ENCODE measurements around the gene ADRB1.
A peak's percentile ranks its signal among the peaks of the same experiment; 100 is the strongest.

The ADRB1 gene

DNA sequence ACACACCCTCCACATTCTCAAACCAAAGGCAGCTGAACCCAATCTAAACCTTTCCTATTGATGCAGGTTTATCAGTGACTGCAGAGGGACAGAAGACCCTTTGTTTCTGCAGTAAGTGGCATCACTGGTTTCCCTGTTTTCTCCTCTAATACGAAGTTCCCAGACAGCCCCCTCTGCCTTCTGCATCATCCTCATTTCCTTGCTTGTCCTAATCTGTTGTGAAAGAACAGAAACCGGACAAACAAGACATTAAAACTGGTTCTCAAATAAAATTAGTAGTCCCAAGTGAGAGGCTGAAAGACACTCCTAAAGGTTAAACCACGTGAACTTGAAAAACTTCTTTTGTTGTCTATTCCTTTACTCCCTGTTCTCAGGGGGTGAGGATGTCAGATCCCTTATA lies 10.1 kb upstream of the ADRB1 start:
- Mint-ChIP-seq H3K9me3 (no peaks in the 10 kb centered on the region), H3K4me1 (ENCODE audit: low read depth) (peaks cover 3% of the 10 kb centered on the region), H3K27me3 (ENCODE audit: low read depth) (peaks cover 65% of the 10 kb centered on the region), H3K4me3 (no peak overlapping the region), H3K27ac (no peak overlapping the region), H3K36me3 (ENCODE audit: low read depth) (no peaks in the 10 kb centered on the region)

DNA sequence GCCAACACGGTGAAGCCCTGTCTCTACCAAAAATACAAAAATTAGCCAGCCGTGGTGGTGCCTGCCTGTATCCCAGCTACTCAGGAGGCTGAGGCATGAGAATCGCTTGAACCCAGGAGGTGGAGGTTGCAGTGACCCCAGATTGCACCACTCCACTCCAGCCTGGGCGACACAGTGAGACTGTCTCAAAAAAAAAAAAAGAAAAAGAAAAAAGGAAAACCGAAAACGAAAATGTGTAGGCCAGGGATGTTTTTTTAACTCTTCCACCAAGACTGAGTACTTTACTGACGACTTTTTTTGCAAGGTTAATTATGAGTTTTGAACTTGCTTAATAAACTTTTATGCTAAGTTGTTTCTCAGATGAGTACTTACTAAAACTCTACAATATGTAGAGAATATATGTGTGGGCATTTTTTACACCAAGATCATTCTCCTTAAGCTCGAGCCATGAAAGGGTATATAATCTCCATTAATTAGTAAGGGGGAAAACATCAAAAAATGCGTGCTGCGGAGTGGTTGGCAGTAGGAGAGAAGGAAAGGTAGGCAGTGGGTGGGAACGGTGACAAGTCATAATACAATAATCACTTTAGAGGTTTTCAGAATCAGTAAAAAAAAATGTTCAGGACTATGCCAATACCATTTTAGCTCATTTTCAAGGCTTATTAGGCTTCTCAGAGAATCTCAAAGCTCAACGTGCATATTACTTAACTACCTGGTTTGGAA lies 8.6 kb upstream of the ADRB1 start:
- Mint-ChIP-seq H3K27ac (no peak overlapping the region), H3K4me1 (ENCODE audit: low read depth) (no peaks in the 10 kb centered on the region), H3K4me3 (no peak overlapping the region), H3K9me3 (no peaks in the 10 kb centered on the region), H3K36me3 (ENCODE audit: low read depth) (no peaks in the 10 kb centered on the region), H3K27me3 (ENCODE audit: low read depth) (peaks cover 66% of the 10 kb centered on the region)

DNA sequence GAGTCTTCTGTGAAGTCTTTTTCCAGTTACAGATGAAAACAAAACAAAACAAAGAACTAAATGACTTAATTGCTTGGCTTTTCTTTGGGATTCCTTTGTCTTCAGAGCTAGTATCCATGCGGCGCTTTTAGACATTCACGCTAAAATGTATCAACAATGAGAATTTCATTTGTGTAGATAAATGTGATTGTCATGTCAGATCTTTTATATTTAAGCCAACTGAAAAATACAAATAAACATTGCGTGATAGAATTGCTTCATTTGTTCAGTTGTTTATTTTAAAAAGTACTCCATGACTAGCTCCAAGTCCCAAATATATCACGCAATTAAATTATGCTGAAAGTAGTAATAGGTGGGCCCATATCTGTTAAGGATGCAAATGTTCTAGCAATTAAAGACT lies 7.9 kb upstream of the ADRB1 start:
- H3K9me3 Mint-ChIP-seq = no peaks in the 10 kb centered on the region
- no peaks in the 10 kb centered on the region for H3K4me1 Mint-ChIP-seq (ENCODE audit: low read depth)
- peaks cover 69% of the 10 kb centered on the region for H3K27me3 Mint-ChIP-seq (ENCODE audit: low read depth)
- H3K4me3 Mint-ChIP-seq = no peak overlapping the region
- no peak overlapping the region for H3K27ac Mint-ChIP-seq
- no peaks in the 10 kb centered on the region for H3K36me3 Mint-ChIP-seq (ENCODE audit: low read depth)

DNA sequence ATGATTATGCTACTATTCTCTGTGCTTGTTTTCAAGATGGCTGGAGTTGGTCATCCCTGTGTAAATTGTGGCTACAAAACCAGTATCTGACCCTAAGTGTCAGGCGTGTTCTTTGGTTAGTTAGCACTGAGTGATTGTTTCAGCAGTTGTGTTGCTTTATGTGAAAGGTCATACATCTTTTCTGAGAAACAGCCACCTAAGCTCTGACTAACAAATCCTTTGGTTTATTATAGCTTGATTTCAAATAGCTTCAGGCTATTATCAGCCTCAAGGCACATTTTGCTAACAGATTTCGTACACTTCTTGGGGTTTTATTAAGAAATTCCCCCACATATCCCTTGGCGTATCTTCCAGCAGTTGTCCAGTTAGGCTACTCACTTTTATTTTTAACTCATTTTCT lies 4.8 kb upstream of the ADRB1 start:
- H3K4me1 Mint-ChIP-seq (ENCODE audit: low read depth) = peaks cover 6% of the 10 kb centered on the region
- H3K4me3 Mint-ChIP-seq = no peak overlapping the region
- H3K27ac Mint-ChIP-seq = no peak overlapping the region
- no peaks in the 10 kb centered on the region for H3K9me3 Mint-ChIP-seq
- peaks cover 4% of the 10 kb centered on the region for H3K36me3 Mint-ChIP-seq (ENCODE audit: low read depth)
- peaks cover 64% of the 10 kb centered on the region for H3K27me3 Mint-ChIP-seq (ENCODE audit: low read depth)

DNA sequence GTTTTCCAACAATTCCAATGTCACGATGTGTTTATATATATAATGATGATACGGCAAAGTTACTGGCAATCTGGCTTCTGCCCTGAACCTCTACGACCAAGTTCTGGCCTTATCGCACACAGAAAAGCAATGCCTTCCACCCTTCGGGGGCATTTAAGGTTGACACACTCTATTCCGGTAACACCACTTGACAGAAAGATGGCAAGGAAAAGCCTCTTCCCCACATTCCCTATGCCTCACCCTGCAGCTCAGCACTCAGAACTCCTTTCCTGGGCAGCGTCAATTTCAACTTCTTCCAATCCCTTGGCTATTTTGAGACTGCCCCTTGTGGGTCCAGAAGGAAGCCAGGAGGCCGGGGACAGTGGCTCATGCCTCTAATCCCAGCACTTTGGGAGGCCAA lies 2.5 kb upstream of the ADRB1 start:
- Mint-ChIP-seq H3K27ac (no peak overlapping the region), H3K4me1 (ENCODE audit: low read depth) (peaks cover 15% of the 10 kb centered on the region), H3K36me3 (ENCODE audit: low read depth) (peaks cover 6% of the 10 kb centered on the region), H3K4me3 (no peak overlapping the region), H3K27me3 (ENCODE audit: low read depth) (peaks cover 67% of the 10 kb centered on the region), H3K9me3 (no peaks in the 10 kb centered on the region)

DNA sequence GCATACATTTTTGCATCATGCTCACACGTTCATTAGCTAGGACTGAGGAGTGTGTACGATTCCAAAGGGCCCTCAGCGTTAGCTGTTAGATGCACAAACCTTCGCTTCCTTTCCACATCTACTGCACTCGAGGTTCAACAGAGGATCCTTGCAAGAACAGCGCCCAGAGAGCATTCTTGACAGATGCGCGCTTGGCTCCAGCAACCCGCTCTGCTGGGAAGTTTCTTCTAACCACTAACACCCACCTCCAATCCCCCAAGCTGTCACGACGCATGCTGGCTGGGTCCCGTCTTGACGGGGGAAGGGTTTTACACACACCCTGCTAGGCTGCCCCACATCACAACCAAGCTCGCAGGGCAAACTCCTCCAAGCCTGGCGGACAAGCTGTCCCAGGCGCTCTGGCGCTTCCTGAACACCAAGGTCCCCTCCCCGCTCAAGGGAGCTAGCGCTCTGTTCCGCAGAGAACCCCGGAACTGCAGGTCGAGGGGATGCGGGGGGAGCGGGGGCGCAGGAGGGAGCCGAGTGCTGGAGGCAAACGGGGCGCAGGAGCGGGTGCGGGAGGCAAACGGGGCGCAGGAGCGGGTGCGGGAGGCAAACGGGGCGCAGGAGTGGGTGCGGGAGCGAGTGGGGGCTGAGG lies 653 bp upstream of the ADRB1 start:
- Mint-ChIP-seq H3K4me1 (ENCODE audit: low read depth) (peaks cover 15% of the 10 kb centered on the region), H3K36me3 (ENCODE audit: low read depth) (peaks cover 6% of the 10 kb centered on the region), H3K4me3 (peak overlapping the region; percentile 60), H3K27me3 (ENCODE audit: low read depth) (peaks cover 83% of the 10 kb centered on the region), H3K9me3 (no peaks in the 10 kb centered on the region), H3K27ac (no peak overlapping the region)

DNA sequence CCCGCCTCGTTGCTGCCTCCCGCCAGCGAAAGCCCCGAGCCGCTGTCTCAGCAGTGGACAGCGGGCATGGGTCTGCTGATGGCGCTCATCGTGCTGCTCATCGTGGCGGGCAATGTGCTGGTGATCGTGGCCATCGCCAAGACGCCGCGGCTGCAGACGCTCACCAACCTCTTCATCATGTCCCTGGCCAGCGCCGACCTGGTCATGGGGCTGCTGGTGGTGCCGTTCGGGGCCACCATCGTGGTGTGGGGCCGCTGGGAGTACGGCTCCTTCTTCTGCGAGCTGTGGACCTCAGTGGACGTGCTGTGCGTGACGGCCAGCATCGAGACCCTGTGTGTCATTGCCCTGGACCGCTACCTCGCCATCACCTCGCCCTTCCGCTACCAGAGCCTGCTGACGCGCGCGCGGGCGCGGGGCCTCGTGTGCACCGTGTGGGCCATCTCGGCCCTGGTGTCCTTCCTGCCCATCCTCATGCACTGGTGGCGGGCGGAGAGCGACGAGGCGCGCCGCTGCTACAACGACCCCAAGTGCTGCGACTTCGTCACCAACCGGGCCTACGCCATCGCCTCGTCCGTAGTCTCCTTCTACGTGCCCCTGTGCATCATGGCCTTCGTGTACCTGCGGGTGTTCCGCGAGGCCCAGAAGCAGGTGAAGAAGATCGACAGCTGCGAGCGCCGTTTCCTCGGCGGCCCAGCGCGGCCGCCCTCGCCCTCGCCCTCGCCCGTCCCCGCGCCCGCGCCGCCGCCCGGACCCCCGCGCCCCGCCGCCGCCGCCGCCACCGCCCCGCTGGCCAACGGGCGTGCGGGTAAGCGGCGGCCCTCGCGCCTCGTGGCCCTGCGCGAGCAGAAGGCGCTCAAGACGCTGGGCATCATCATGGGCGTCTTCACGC lies 825 bp downstream of the ADRB1 start:
- Mint-ChIP-seq H3K4me3 (peak overlapping the region; percentile 68), H3K9me3 (no peaks in the 10 kb centered on the region), H3K4me1 (ENCODE audit: low read depth) (peaks cover 19% of the 10 kb centered on the region), H3K36me3 (ENCODE audit: low read depth) (peaks cover 6% of the 10 kb centered on the region), H3K27me3 (ENCODE audit: low read depth) (peaks cover 83% of the 10 kb centered on the region), H3K27ac (no peak overlapping the region)

DNA sequence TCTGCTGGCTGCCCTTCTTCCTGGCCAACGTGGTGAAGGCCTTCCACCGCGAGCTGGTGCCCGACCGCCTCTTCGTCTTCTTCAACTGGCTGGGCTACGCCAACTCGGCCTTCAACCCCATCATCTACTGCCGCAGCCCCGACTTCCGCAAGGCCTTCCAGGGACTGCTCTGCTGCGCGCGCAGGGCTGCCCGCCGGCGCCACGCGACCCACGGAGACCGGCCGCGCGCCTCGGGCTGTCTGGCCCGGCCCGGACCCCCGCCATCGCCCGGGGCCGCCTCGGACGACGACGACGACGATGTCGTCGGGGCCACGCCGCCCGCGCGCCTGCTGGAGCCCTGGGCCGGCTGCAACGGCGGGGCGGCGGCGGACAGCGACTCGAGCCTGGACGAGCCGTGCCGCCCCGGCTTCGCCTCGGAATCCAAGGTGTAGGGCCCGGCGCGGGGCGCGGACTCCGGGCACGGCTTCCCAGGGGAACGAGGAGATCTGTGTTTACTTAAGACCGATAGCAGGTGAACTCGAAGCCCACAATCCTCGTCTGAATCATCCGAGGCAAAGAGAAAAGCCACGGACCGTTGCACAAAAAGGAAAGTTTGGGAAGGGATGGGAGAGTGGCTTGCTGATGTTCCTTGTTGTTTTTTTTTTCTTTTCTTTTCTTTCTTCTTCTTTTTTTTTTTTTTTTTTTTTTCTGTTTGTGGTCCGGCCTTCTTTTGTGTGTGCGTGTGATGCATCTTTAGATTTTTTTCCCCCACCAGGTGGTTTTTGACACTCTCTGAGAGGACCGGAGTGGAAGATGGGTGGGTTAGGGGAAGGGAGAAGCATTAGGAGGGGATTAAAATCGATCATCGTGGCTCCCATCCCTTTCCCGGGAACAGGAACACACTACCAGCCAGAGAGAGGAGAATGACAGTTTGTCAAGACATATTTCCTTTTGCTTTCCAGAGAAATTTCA lies 1.7 kb downstream of the ADRB1 start:
- H3K27me3 Mint-ChIP-seq (ENCODE audit: low read depth) = peaks cover 83% of the 10 kb centered on the region
- H3K36me3 Mint-ChIP-seq (ENCODE audit: low read depth) = peaks cover 6% of the 10 kb centered on the region
- peak overlapping the region; percentile 74 for H3K4me3 Mint-ChIP-seq
- H3K27ac Mint-ChIP-seq = peak overlapping the region; percentile 47
- peaks cover 19% of the 10 kb centered on the region for H3K4me1 Mint-ChIP-seq (ENCODE audit: low read depth)
- no peaks in the 10 kb centered on the region for H3K9me3 Mint-ChIP-seq

DNA sequence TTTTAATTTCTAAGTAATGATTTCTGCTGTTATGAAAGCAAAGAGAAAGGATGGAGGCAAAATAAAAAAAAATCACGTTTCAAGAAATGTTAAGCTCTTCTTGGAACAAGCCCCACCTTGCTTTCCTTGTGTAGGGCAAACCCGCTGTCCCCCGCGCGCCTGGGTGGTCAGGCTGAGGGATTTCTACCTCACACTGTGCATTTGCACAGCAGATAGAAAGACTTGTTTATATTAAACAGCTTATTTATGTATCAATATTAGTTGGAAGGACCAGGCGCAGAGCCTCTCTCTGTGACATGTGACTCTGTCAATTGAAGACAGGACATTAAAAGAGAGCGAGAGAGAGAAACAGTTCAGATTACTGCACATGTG lies 2.4 kb downstream of the ADRB1 start:
- H3K27ac Mint-ChIP-seq = no peak overlapping the region
- no peak overlapping the region for H3K4me3 Mint-ChIP-seq
- no peaks in the 10 kb centered on the region for H3K9me3 Mint-ChIP-seq
- H3K36me3 Mint-ChIP-seq (ENCODE audit: low read depth) = peaks cover 6% of the 10 kb centered on the region
- peaks cover 85% of the 10 kb centered on the region for H3K27me3 Mint-ChIP-seq (ENCODE audit: low read depth)
- peaks cover 19% of the 10 kb centered on the region for H3K4me1 Mint-ChIP-seq (ENCODE audit: low read depth)

DNA sequence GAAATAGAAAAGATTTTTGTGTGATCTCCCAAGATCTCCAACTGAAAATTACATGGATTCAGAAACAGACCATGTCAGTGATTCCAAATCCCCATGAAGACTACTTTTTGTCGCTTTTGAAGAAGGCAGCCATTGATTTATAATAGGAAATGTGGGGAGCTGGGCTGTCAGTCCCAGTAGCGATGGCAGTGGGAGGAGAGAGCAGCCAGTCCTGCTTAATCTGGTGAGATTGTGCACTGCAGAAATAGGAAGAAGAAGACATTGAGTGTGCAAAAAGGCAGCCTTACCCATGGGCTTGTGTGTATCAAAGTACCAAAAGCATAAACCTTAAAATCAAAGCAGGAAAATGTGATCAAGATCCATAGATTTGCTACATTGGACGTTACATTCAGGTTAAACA lies 4.8 kb downstream of the ADRB1 start:
- Mint-ChIP-seq H3K4me1 (ENCODE audit: low read depth) (peaks cover 13% of the 10 kb centered on the region), H3K27ac (no peak overlapping the region), H3K4me3 (no peak overlapping the region), H3K27me3 (ENCODE audit: low read depth) (peaks cover 87% of the 10 kb centered on the region), H3K36me3 (ENCODE audit: low read depth) (peaks cover 2% of the 10 kb centered on the region), H3K9me3 (no peaks in the 10 kb centered on the region)

DNA sequence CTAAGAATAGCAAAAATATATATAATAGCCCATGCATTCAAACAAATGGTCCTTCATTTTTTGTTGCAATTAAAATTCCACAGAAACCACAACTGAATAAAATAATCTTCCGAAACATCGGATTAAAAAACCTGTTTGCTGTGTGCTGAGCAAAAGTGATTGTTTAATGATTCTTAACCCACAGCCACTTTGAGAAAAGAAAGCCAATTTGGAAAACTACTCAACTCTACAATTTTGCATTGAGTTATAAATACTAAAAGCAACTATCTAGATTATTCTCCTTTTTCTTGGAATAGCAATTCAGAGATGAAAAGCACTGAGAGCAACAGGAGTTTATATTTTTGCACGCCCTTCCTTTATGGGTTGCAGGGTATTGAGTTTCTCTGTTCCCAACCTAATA lies 8.0 kb downstream of the ADRB1 start:
- H3K27ac Mint-ChIP-seq = no peak overlapping the region
- H3K9me3 Mint-ChIP-seq = no peaks in the 10 kb centered on the region
- H3K4me3 Mint-ChIP-seq = no peak overlapping the region
- peaks cover 3% of the 10 kb centered on the region for H3K4me1 Mint-ChIP-seq (ENCODE audit: low read depth)
- H3K36me3 Mint-ChIP-seq (ENCODE audit: low read depth) = no peaks in the 10 kb centered on the region
- H3K27me3 Mint-ChIP-seq (ENCODE audit: low read depth) = peaks cover 75% of the 10 kb centered on the region

DNA sequence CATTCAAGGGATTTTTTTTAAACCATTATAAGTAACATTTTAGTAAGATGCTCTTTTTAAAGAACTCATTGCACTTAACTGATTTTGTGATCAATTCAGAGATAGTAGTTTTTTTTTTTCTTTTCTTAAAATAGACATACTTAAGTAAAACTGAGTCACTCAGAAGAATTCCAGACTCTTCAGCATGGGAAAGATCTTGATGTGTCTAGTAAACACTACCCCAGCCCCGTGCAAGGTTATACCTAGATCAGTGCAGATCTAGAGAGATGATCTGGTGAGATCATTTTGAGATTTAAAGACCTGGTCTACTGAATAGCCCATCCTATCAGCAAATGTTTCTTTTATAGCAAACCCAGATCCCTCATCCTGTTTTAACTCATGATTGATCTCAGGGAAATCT lies 8.6 kb downstream of the ADRB1 start:
- Mint-ChIP-seq H3K27ac (no peak overlapping the region), H3K36me3 (ENCODE audit: low read depth) (no peaks in the 10 kb centered on the region), H3K4me1 (ENCODE audit: low read depth) (peaks cover 3% of the 10 kb centered on the region), H3K9me3 (no peaks in the 10 kb centered on the region), H3K4me3 (no peak overlapping the region), H3K27me3 (ENCODE audit: low read depth) (peaks cover 74% of the 10 kb centered on the region)

DNA sequence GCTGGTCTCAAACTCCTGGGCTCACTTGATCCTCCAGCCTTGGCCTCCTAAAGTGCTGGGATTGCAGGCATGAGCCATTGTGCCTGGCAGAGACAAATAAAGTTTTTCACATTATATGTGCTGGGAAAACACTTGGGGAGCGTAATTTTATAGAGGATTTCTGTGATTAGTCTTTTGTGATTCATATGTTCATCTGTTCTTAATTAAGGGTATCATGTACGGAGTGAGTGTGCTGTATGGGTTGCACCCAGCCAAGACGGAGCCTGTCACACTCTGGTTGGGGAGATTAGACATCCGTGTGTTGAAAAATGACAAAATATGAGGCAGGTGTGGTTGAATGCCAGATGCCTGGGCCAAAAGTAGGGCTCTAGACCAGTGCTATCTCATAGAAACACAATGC lies 10.3 kb downstream of the ADRB1 start:
- Mint-ChIP-seq H3K27me3 (ENCODE audit: low read depth) (peaks cover 60% of the 10 kb centered on the region), H3K4me3 (no peak overlapping the region)

DNA sequence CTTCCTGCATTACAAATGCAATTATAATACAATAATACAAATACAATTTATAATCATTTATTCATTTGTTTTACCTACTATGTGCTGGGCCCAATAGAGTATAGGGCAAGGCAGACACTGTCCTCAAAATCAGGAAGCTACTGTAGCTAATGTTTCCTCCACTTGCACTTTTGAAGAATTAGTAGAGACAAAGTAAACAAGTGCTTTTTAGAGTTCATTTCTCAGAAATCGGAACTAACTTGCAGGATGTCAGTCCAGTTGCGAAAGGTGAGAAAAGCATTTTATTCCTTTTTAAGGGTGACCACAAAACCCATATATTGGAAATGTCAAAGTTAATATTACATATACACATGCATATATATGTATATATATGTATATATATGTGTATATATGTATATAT lies 14.2 kb downstream of the ADRB1 start:
- Mint-ChIP-seq H3K4me3 (no peak overlapping the region), H3K4me1 (ENCODE audit: low read depth) (peaks cover 13% of the 10 kb centered on the region), H3K27me3 (ENCODE audit: low read depth) (peaks cover 30% of the 10 kb centered on the region), H3K9me3 (no peaks in the 10 kb centered on the region), H3K27ac (no peak overlapping the region), H3K36me3 (ENCODE audit: low read depth) (no peaks in the 10 kb centered on the region)

More for the DNA sequence above, 10.3 kb downstream of the ADRB1 start:
- Mint-ChIP-seq H3K27ac (no peak overlapping the region), H3K9me3 (no peaks in the 10 kb centered on the region), H3K36me3 (ENCODE audit: low read depth) (no peaks in the 10 kb centered on the region), H3K4me1 (ENCODE audit: low read depth) (peaks cover under 1% of the 10 kb centered on the region)
